SU-DHL-6 (cell line): ENCODE data around the gene FLT3LG.

Experiments used
- H2AFZ ChIP-seq: fragments of 200-600 bp; sonication (generic); 2 replicates; pipeline ENCODE4 v1.6.1; 2014; ENCODE audit warnings: low read depth, mild to moderate bottlenecking, moderate library complexity, mixed read lengths, antibody characterized with exemption, low read length; ENCODE audit not compliant: severe bottlenecking
- H3F3A ChIP-seq: fragments of 200-600 bp; shearing (Covaris generic); 2 replicates; pipeline ENCODE4 v1.6.0; 2016; ENCODE audit warnings: antibody characterized with exemption, mild to moderate bottlenecking; ENCODE audit not compliant: insufficient read depth
- H3K27ac ChIP-seq: fragments of 200-600 bp; sonication (generic); 2 replicates; pipeline ENCODE4 v1.5.1; 2016; ENCODE audit warnings: low read depth, mild to moderate bottlenecking, low read length, moderate library complexity, mixed read lengths
- H3K27me3 ChIP-seq: fragments of 200-600 bp; sonication (generic), shearing (Covaris generic); 2 replicates; pipeline ENCODE4 v1.6.0; 2014; ENCODE audit warnings: mild to moderate bottlenecking, low read length
- H3K36me3 ChIP-seq: fragments of 200-600 bp; sonication (generic); 2 replicates; pipeline ENCODE4 v1.6.1; 2014; ENCODE audit warnings: mild to moderate bottlenecking, low read length, mixed read lengths
- H3K4me2 ChIP-seq: fragments of 300-600, 200-600 bp; shearing (Covaris generic), sonication (generic); 2 replicates; pipeline ENCODE4 v1.6.0; 2014; ENCODE audit warnings: low read length, low read depth, mild to moderate bottlenecking; ENCODE audit not compliant: poor library complexity, severe bottlenecking
- H3K4me3 ChIP-seq: fragments of 200-600 bp; sonication (generic); 2 replicates; pipeline ENCODE4 v1.5.1; 2014; ENCODE audit warnings: antibody characterized with exemption, low read length, mild to moderate bottlenecking, mixed read lengths; ENCODE audit not compliant: insufficient read depth, poor library complexity, severe bottlenecking
- H3K79me2 ChIP-seq: fragments of 200-600 bp; sonication (generic); 2 replicates; pipeline ENCODE4 v1.6.1; 2014; ENCODE audit warnings: mild to moderate bottlenecking, low read length, moderate library complexity; ENCODE audit not compliant: insufficient read depth
- H3K9ac ChIP-seq: fragments of 200-600 bp; sonication (generic); 2 replicates; pipeline ENCODE4 v1.7.0; 2014; ENCODE audit warnings: mild to moderate bottlenecking, low read length
- H3K9me2 ChIP-seq: fragments of 200-600 bp; sonication (generic); replicated peaks from 2 replicates; pipeline ENCODE4 v1.6.1; 2014; ENCODE audit warnings: low read length; ENCODE audit not compliant: insufficient read depth
- H3K9me3 ChIP-seq: fragments of 200-600 bp; sonication (generic); 2 replicates; pipeline ENCODE4 v1.6.1; 2014; ENCODE audit warnings: low read length, mixed read lengths; ENCODE audit not compliant: insufficient read depth
- H4K20me1 ChIP-seq: fragments of 200-600 bp; sonication (generic); 2 replicates; pipeline ENCODE4 v1.6.1; 2014; ENCODE audit warnings: low read depth, mild to moderate bottlenecking, antibody characterized with exemption, low read length, moderate library complexity, mixed read lengths
- EZH2phosphoT487 ChIP-seq: fragments of 200-600 bp; sonication (generic), shearing (Covaris generic); conservative IDR thresholded peaks from 2 replicates; pipeline ENCODE4 v1.6.1; 2018; ENCODE audit warnings: mild to moderate bottlenecking, antibody characterized with exemption, low read length, moderate library complexity, mixed read lengths
- TF ChIP-seq, protein P1 (sequence below): fragments of 200-600 bp; sonication (generic); IDR thresholded peaks from one replicate; pipeline ENCODE4 v1.5.1; 2017; ENCODE audit warnings: antibody characterized with exemption, mild to moderate bottlenecking, low read length, moderate library complexity; ENCODE audit not compliant: insufficient read depth, poor library complexity, severe bottlenecking

Gene FLT3LG

GRCh38 chr19:49473868-49474541 lies at the start of gene FLT3LG:
Gene FLT3LG (plus strand): TSS chr19:49474215. CDS start chr19:49474640, 425 bp downstream.
- H3K4me3 ChIP-seq = peak within 1 kb of the TSS; percentile 56
- no peaks in the 10 kb centered on the region for H3K79me2 ChIP-seq
- peaks cover 13% of the 10 kb centered on the region; the same call in 1 of the 2 replicates for H3F3A ChIP-seq
- H2AFZ ChIP-seq = peak within 1 kb of the TSS; percentile 95
- H4K20me1 ChIP-seq = no peaks in the 10 kb centered on the region
- peak within 1 kb of the TSS; percentile 94 for H3K4me2 ChIP-seq
- peak within 1 kb of the TSS; percentile 57 for H3K9ac ChIP-seq
- no peak for TF ChIP-seq EZH2phosphoT487
- TF ChIP-seq, protein P1, sequence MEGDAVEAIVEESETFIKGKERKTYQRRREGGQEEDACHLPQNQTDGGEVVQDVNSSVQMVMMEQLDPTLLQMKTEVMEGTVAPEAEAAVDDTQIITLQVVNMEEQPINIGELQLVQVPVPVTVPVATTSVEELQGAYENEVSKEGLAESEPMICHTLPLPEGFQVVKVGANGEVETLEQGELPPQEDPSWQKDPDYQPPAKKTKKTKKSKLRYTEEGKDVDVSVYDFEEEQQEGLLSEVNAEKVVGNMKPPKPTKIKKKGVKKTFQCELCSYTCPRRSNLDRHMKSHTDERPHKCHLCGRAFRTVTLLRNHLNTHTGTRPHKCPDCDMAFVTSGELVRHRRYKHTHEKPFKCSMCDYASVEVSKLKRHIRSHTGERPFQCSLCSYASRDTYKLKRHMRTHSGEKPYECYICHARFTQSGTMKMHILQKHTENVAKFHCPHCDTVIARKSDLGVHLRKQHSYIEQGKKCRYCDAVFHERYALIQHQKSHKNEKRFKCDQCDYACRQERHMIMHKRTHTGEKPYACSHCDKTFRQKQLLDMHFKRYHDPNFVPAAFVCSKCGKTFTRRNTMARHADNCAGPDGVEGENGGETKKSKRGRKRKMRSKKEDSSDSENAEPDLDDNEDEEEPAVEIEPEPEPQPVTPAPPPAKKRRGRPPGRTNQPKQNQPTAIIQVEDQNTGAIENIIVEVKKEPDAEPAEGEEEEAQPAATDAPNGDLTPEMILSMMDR = peak; percentile 98
- H3K27ac ChIP-seq = no peak within 1 kb of the TSS
- no peaks in the 10 kb centered on the region for H3K9me3 ChIP-seq
- H3K9me2 ChIP-seq = no peaks in the 10 kb centered on the region
- H3K27me3 ChIP-seq = no peaks in the 10 kb centered on the region
- no peaks in the 10 kb centered on the region for H3K36me3 ChIP-seq

DNA sequence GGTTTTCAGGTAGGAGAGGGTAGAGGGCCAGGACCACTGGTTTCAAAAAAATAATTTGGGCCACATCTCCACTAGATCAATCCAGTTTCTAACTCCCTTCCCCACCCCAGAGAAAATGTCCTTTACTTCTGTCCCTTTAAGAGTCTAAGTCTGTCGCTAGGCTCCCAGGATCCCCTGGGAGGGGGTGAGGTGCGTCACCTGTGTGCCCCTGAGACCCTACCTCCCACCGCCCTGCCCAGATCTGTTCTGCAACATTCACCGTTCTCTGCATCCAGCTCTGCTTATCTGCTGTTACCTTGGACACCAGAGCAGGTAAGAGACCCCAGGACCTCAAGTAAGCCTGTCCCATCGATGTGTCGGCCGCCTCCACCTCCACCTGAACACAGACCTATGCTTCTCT lies 48.8 kb upstream of the FLT3LG start, which contains the start of gene GFY:
Gene GFY, plus strand, starts transcription at position 211 of the 400 bp plus-strand sequence. CDS start 1,043 bp downstream, outside the sequence.
- no peak within 1 kb of the TSS for H3K9ac ChIP-seq
- H3K79me2 ChIP-seq = no peaks in the 10 kb centered on the region
- H4K20me1 ChIP-seq = no peaks in the 10 kb centered on the region
- no peak within 1 kb of the TSS for H3K27ac ChIP-seq
- H3F3A ChIP-seq = no peaks in the 10 kb centered on the region
- H2AFZ ChIP-seq = no peak within 1 kb of the TSS
- H3K4me2 ChIP-seq = no peak within 1 kb of the TSS
- no peaks in the 10 kb centered on the region for H3K36me3 ChIP-seq
- no peaks in the 10 kb centered on the region for H3K9me3 ChIP-seq
- TF ChIP-seq EZH2phosphoT487 = no peak
- TF ChIP-seq, protein P1 = no peak
- H3K4me3 ChIP-seq = no peak within 1 kb of the TSS
- H3K9me2 ChIP-seq = no peaks in the 10 kb centered on the region
- H3K27me3 ChIP-seq = no peaks in the 10 kb centered on the region

DNA sequence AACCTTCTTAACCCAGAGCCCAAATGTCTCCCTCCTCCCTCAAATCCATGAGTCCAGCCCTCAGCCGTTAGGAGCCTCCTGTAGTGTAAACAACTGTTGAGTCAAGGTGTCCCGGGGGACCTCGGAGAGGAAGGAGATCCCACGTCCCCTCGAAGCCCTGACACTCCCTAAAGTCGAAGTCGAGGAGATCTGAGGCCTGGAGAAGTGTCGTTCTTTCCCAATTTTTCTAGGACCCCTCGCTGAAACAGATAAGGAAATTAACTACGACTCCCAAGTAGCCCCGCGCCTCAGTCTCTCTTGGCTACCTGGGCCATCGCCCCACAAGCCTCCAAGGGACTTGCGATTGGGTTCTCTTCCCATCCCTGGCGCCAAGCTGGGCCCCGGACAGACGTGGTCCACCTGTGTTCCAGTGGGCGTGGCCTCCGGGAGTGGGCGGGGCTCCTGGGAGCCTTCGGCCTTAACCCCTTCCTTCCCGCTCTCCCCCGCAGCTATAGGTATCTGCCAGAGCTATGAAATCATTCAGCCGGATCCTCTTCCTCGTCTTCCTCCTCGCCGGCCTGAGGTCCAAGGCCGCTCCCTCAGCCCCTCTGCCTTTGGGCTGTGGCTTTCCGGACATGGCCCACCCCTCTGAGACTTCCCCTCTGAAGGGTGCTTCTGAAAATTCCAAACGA lies 48.0 kb upstream of the FLT3LG start:
- H3F3A ChIP-seq = no peaks in the 10 kb centered on the region
- TF ChIP-seq, protein P1 = no peak
- no peak for TF ChIP-seq EZH2phosphoT487
- H3K79me2 ChIP-seq = no peaks in the 10 kb centered on the region
- H3K9ac ChIP-seq = no peak overlapping the region
- no peaks in the 10 kb centered on the region for H3K36me3 ChIP-seq
- no peak overlapping the region for H2AFZ ChIP-seq
- H3K9me2 ChIP-seq = no peaks in the 10 kb centered on the region
- no peak overlapping the region for H3K4me3 ChIP-seq
- H4K20me1 ChIP-seq = no peaks in the 10 kb centered on the region
- H3K9me3 ChIP-seq = no peaks in the 10 kb centered on the region
- no peak overlapping the region for H3K27ac ChIP-seq
- no peak overlapping the region for H3K4me2 ChIP-seq
- no peaks in the 10 kb centered on the region for H3K27me3 ChIP-seq
